ENCODE measurements around the gene GSG1L.

- TF ChIP-seq CTCF (conservative IDR thresholded peaks at IDR 0.05) (peak; percentile 90), ZFX (IDR thresholded peaks at IDR 0.05) (no peak)
Measured at GRCh38 chr16:27867122-27868110, 196.1 kb downstream of the GSG1L start.

All from C4-2B (cell line).